Endothelial cell of hepatic sinusoid (primary cell): ENCODE measurements around the gene CCR8.
"Not testable (repeated sequence)": the region's sequence is repeated elsewhere in the genome, so short reads cannot be mapped to it uniquely, and the experiment has no call there.

Experiments used
- in situ Hi-C: cut with HindIII; loops from 2 replicates; pipeline ENCODE4 v1.10.0; 2017; ENCODE audit warnings: low sequenced_read_pairs

Gene CCR8

GRCh38 chr3:39344746-39345344 is 15.3 kb downstream of the CCR8 start:
- in situ Hi-C loops, result no loop called here

- in situ Hi-C loops, result no loop called here
Measured at GRCh38 chr3:39346785-39347585, 17.5 kb downstream of the CCR8 start.

GRCh38 chr3:39347586-39347876 is 18.0 kb downstream of the CCR8 start:
- in situ Hi-C loops, result no loop called here

GRCh38 chr3:39349080-39349479 is 19.6 kb downstream of the CCR8 start:
- in situ Hi-C loops, result no loop called here

GRCh38 chr3:39350714-39351113 is 21.2 kb downstream of the CCR8 start:
- in situ Hi-C loops, result no loop called here

- in situ Hi-C loops, result not testable (repeated sequence)
Measured at GRCh38 chr3:39351134-39351533, 21.6 kb downstream of the CCR8 start.

GRCh38 chr3:39353168-39353927 is 23.8 kb downstream of the CCR8 start:
- in situ Hi-C loops, result not testable (repeated sequence)

GRCh38 chr3:39358333-39358732 is 28.8 kb downstream of the CCR8 start:
- in situ Hi-C loops, result no loop called here

GRCh38 chr3:39361252-39361927 is 31.9 kb downstream of the CCR8 start:
- in situ Hi-C loops, result no loop called here

GRCh38 chr3:39362192-39362591 is 32.7 kb downstream of the CCR8 start:
- in situ Hi-C loops, result no loop called here

GRCh38 chr3:39362812-39363211 is 33.3 kb downstream of the CCR8 start:
- in situ Hi-C loops, result no loop called here

- in situ Hi-C loops, result not testable (repeated sequence)
Measured at GRCh38 chr3:39370450-39370849, 40.9 kb downstream of the CCR8 start.

GRCh38 chr3:39372833-39373232 is 43.3 kb downstream of the CCR8 start:
- in situ Hi-C loops, result no loop called here

GRCh38 chr3:39376959-39377634 is 47.6 kb downstream of the CCR8 start:
- in situ Hi-C loops, result no loop called here

- in situ Hi-C loops, result no loop called here
Measured at GRCh38 chr3:39378088-39378487, 48.6 kb downstream of the CCR8 start.

- in situ Hi-C loops, result no loop called here
Measured at GRCh38 chr3:39378957-39379777, 49.7 kb downstream of the CCR8 start.

- in situ Hi-C loops, result no loop called here
Measured at GRCh38 chr3:39379778-39380155, 50.3 kb downstream of the CCR8 start.

GRCh38 chr3:39381432-39381831 is 51.9 kb downstream of the CCR8 start:
- in situ Hi-C loops, result no loop called here
